Jurkat, Clone E6-1 (cell line): ENCODE measurements around the gene PLEKHN1.

Experiments used
- DNase-seq: peaks from one replicate; pipeline ENCODE4 v3.0.0-alpha.2; 2011; ENCODE audit warnings: low read depth, low spot score
- H3K4me3 ChIP-seq: 2 replicates; pipeline ENCODE4 v1.5.1; 2011; ENCODE audit warnings: mild to moderate bottlenecking, low read length, control low read depth, moderate library complexity

Gene PLEKHN1

DNA sequence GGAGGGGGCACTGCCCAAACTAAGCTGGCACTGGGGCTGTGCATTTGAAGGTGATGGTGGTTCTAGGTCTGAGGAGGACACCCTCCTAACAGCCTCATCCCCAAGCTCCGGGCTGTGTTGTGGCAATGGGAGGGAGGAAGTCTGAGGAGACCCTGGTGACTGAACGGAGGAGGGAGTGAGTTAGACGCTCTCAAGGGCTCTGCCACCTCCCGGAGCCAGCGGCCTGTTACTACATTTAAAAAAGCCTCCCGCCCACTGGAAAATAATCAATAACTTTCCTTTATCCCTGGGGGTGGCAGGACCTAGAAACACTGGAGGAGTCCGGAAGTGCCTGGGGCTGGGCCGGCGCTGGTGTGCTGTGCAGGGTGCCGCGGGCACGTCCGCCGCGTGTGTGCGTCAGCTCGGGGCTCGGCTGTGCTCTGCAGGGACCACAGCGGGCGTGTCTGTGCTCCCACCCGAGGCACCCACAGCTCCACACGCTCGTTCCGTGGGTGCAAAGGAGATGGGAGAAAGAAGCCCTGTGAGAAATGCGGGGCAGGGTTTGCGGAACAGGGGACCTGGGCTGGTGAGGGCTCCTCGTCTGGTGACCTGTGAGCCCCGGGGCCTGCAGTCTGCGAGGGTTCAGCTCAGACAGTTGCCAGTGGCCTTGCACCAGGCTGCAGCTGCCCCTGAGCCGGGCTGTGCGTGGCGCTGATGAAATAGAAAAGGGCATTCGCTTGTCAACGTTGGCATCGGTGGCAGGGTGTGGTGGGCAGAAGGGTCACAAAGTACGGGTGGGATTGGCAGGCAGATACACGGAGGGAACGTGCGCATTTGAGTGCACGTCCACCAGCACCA, 37.2 kb upstream of the PLEKHN1 start:
- H3K4me3 ChIP-seq = no peak overlapping the region
- no peak for DNase-seq

DNA sequence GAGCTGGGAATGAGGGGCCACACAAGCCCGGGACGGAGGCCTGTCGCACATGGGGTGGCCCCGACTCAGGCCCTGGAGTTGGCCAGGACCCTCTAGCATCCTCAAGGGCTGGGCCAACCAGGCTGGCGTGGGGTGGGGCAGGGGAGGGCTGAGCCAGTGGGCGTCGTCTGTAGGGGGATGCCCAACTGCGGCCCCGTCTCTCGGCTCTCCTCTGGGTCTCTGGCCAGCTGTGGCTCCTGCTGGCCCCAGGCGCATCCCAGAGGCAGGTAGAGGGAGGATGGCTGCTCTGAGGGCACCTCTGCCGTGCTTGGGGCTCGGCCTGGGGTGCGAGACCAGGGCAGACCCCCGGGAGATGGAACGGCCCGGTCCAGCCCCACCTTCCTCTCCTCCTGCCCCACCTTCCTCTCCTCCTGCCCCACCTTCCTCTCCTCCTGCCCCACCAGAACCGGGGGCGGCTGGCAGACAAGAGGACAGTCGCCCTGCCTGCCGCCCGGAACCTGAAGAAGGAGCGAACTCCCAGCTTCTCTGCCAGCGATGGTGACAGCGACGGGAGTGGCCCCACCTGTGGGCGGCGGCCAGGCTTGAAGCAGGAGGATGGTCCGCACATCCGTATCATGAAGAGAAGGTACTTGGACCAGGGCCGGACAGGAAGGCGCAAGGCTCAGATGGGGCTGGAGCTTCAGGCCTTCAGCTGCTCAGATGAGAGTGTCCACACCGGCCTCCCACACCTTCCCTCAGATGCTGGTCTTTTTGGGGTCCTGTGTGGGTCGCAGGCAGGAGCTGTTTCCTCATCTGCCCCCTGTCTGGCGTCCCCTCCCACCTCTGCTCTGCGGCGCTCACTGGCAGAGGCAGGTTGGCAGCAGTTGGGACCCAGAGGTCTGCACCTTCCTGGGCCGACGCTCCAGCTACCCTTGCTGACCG, 36.3 kb upstream of the PLEKHN1 start:
- H3K4me3 ChIP-seq = no peak overlapping the region

DNA sequence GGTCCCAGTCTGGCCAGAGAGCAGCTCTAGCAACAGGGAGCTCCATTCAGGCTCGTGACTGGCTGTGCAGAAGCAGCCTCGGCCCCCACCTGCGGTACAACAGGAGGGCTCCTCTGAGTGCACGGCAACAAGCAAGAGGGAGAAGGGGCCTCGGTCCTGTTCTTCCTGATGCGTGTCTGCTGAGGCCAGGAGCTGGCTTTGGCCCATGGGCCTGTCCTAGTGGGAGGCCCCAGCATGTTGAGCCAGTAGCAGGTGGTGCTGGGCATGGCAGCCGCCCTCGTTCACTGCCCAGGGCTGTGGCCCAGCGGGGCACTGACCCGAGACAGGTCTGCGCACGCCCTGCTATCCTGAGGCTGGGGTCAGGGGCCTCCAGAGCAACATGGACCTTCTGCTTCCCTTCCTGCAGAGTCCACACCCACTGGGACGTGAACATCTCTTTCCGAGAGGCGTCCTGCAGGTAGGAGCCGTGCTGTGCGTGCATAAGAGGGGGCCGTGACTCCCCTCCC, 35.6 kb upstream of the PLEKHN1 start:
- DNase-seq = no peak
- H3K4me3 ChIP-seq = no peak overlapping the region

More for the DNA sequence above, 36.3 kb upstream of the PLEKHN1 start:
- DNase-seq = no peak

DNA sequence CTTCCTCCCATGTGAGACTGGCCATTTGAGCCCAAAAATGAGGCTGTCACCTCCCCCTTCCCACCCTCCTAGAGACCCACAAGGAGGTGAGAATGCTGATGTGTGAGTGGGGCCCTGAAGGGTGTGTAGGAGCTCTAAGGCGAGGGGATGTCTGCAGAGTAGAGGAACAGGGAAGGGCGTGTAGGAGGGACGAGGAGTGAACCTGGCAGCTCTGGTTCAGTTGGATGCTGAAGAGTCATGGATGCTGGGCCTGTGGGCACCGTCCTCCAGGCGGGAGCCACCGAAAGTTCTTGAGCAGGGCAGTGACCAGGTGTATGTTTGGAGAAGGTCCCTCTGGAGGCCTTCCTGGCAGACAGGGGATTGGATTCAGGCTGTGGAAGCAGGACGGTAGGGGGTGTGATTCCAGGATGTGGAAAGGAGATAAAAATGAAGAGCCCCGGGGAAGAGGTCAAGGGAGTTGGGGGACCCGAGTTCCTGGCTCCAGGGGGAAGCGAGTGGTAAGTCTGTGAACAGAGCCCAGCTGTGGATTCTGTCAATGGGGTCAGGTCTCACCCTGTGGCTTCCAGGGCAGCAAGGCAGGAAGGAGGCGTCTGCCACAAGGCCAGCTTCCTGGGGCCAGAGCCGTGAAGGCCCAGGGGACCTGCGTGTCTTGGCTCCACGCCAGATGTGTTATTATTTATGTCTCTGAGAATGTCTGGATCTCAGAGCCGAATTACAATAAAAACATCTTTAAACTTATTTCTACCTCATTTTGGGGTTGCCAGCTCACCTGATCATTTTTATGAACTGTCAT, 34.7 kb upstream of the PLEKHN1 start:
- no peak for DNase-seq
- no peak overlapping the region for H3K4me3 ChIP-seq

DNA sequence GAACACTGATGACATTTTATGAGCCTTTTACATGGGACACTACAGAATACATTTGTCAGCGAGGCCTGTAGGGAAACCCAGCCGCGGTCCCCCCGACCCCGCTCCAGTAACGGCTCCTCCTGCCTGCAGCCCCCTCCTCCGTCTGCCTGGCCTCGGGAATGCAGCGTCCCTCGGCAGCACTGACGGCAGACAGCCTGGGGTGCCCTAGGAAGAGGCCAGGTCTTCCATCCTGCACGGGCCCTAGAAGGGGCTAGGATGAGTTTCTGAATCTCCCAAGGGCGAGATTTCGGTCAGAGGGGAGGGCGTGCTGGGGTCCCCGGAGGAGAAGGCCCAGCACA, 34.1 kb upstream of the PLEKHN1 start:
- no peak for DNase-seq
- no peak overlapping the region for H3K4me3 ChIP-seq

DNA sequence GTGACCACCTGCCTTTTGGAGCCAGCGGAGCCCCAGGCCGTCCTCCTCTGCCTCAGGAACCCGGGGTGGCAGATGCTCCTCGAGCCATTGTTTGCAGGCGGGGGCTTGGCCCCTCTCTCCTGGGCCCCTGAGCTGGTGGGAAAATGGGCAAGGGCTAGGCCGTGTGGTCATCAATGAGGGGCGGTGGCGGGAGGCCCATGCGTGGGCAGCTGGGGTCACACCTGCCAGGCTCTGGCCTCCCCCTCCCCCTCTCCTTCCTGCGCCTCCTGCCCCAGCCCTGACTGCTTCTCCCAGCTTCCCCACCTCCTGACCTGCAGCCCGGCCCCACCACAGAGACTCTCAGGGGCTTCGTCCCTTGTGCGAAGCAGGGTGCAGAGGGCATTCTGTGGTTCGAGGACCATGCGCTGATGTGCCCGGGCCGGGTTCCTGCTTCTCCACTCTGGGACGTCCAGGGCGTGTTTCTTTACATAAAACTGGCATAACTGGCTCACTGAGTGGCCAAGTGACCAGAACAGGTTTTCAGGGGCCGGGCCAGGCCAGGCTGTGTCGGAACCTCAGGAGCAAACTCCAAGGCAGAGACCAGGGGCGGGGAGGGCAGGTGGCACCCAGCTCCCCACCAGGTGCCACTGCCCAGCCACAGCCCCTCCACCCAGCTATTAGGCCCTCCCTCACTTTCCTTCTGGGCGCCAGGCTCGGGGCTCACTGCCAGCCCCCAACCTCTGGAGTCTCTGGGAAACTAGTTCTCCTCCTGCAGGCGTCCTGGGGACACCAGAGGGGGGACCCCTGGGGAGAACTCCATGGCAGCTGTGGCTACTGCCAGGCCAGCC, 33.3 kb upstream of the PLEKHN1 start:
- no peak for DNase-seq
- H3K4me3 ChIP-seq = no peak overlapping the region

DNA sequence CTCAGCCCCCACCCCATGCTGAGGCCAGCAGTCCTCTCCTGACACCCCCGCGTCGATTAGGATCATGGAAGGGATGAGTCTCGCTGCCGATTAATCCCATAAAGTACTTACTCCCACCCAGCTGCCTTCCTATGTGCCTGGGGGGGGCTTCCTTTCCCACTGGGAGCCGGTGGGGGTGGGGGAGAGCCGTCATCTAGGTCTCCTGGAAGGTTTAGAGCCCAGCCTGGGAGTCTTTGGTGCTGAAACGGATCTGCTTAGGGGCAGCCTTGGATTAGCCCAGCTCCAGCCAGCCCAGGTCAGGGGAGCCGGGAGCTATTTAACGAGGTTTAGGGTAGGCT, 32.7 kb upstream of the PLEKHN1 start:
- DNase-seq = no peak
- H3K4me3 ChIP-seq = no peak overlapping the region

DNA sequence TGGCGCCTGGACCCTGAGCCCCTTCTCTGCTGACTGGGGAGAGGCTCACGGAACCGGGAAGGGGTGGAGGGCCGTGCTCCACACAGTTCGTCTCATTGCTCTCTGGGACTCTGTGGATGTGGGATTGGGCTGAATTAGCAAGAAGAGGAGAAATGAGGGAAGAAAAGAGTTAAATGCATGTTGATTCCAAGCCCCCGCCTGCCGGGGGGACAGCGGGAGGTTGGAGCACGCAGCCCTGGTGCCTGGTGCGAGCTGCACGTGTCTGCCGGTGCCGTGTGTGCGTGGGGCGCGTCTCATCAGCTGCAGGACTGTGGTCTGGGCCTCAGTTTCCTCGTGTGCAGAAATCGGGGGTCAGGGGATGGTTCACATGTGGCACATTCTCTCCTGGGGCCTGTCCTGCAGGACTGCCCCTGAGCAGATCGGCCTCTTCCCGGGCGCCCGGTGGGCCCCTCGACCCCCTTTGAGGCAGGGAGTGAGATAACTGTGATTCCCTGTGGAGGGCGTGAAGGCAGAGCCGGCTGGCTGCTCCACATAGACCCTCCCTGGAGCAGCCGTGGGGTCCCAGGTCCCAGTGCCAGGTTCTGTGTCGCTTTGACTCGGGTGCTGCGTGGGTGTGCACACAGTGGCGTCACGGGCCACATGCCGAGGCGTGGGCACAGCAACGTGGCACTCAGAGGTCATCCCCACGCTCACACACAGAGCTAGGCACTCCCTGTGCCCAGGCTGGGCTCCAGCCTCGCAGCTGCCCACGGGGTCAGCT, 31.1 kb upstream of the PLEKHN1 start:
- H3K4me3 ChIP-seq = no peak overlapping the region
- DNase-seq = no peak

DNA sequence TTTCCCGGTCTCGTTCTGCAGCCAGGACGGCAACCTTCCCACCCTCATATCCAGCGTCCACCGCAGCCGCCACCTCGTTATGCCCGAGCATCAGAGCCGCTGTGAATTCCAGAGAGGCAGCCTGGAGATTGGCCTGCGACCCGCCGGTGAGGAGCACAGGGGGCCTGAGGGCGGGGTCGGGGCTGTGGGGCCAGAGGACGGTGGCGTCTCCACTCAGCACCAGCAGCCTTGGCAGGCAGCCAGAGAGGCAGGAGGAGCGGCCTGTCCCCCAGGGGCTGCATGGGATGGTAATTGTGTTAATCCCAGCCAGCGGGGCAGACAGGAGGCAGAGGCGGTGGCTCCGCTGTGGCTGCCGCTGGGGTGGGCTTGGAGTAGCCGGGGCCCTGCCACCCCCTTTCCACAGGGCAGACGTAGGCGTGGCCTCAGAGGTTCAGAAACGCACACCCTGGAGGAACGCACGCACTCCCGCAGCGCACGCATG, 30.5 kb upstream of the PLEKHN1 start:
- DNase-seq = no peak
- H3K4me3 ChIP-seq = no peak overlapping the region

DNA sequence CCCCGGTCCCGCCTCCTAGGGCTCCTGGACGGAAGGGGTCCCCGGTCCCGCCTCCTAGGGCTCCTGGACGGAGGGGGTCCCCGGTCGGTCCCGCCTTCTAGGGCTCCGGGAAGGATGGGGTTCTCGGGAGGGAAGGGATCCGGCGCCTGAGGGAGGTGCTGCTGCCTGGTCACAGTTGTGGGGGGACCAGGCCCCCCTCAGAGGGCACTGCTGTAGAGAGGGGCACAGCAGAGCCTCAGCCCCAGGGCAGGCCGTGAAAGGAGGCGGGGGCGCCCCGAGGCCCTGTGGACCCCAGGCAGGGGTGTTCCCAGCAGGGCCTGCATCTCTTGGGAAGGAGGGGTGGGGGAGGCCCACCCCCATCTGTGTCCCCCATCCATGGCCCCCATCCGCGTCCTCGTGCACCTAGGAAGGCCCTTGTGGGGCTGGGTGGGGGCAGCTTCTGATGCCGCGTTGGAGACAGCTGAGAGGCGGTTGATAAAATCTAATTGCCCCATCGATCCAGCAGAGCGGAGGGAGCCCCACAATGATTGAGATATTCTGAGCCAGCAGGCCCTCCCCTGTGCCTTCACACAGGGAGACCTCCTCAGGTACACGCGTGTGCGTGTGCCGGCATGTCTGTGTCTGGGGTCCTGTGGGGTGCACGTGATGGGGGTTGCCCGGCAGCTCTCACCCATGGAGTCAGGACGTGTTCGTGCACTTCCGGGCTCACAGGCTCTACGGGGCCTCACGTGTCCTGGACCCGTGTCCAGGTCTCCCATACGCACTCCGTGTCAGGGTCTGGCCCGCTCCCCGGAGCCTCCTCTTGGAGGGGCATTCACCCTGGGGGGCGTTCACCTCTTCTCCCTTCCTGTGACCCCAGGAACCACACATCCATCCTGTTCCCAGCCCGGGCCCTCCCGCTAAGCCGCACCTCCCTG, 29.7 kb upstream of the PLEKHN1 start:
- H3K4me3 ChIP-seq = no peak overlapping the region
- DNase-seq = no peak

DNA sequence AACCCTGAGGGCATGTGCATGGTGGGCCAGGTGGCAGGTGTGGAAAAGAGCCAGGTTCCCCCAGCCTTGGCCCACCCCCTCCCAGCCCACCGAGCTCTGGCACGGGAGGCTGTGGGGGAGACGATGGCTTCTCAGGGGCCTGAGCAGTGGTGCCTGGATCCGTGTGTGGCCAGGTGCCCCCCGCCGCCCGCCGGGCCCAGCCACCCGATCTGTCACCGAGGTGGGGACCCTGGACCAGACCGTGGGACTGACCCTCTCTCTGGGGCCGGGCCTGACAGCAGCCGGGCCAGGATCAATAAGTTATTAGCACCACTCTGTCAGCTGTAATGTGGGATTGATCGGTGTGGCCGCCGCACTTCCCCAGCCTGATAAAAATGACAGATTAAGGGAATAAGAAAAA, 28.8 kb upstream of the PLEKHN1 start:
- DNase-seq = no peak
- no peak overlapping the region for H3K4me3 ChIP-seq

DNA sequence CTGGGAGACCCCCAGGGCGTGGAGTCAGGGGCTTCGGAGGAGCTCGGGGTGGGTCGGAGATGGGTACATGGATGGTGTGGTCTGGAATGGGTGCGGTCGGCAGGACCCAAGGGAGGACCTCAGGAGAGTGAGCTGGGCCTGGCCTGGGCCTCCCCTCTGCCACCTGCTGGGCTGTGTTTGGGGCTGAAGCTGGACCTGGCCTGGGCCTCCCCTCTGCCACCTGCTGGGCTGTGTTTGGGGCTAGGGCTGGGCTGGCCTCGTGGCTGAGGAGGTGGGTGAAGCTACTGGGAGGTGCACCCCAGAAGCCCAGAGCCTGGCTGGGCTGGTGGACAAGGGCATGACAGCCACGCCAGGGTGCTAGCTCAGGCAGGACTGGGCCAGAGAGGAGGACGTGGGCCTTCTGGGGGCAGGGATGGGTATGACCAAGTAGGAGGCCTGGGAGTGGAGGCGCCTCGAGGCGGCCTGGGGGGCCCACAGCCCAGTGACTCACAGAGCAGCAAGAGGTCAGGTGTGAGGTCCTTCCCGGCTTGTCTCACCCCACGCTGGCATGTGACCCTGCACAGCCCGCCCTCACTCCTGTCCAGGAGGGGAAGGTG, 28.1 kb upstream of the PLEKHN1 start:
- H3K4me3 ChIP-seq = no peak overlapping the region
- DNase-seq = no peak

DNA sequence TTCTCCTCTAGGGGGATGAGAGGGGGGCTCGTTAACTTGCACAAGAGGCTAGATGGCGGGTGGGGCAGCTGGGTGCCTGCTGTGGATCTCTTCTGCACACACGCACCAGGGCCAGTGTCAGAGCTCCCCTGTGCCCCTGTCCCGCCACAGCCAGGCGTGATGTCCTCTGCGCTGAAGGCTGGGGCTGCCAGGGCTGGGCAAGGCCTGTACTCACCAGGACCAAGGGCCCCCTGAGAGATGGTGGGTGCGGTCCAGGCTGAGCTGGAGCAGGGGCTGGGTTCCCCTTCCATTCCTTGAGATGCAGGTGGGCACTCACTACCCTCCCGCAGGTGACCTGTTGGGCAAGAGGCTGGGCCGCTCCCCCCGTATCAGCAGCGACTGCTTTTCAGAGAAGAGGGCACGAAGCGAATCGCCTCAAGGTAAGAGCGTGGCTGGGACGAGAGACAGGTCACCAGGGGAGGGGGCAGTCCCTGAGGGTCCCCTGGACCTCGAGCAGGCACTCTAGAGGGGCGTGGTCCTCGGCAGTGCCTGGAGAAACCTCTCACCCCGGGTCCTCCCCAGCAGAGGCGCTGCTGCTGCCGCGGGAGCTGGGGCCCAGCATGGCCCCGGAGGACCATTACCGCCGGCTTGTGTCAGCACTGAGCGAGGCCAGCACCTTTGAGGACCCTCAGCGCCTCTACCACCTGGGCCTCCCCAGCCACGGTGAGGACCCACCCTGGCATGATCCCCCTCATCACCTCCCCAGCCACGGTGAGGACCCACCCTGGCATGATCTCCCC, 27.4 kb upstream of the PLEKHN1 start:
- no peak for DNase-seq
- H3K4me3 ChIP-seq = no peak overlapping the region

DNA sequence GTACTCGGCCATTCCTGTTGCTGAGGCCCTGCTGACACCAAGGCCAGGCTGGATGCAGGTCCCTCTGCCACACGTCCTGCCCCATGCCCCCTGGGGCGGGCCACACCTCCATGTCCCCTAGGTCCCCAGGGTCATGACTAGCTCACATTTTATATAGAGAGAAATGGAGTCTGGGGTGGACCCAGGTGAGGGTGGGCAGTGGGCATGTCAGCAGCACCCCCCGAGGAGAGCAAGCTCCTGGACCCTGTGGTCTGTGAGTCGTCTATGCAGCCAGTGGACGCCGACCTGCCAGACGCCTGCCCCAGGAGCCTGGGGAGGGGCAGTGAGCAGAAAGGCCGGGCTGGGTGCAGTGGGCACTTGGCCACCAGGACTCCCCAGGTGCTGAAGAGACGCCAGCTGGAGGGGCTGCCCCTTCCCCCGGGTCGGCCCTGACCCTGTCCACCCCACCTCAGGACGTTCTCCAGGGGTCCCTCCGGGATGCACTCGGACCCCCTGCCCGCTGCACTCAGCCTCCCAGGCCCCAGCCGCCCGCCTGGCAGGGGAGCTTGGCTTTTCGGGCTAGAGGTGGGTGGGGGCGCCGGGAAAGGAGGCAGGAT, 26.7 kb upstream of the PLEKHN1 start:
- no peak overlapping the region for H3K4me3 ChIP-seq
- no peak for DNase-seq
